ENCODE measurements around the gene KREMEN2.

KREMEN2 gene

GRCh38 chr16:3008690-3009037 is 44.6 kb downstream of the KREMEN2 start:
- DNase-seq (ENCODE audit: low spot score), result no peak
- in situ Hi-C loops (cut with MboI; ENCODE audit: low pct_unique_long_range_greater_than_20kb, low sequenced_read_pairs, unreplicated experiment), result no loop called here
- no peak for TF ChIP-seq CTCF (IDR thresholded peaks at IDR 0.05; ENCODE audit: extremely low read depth, insufficient read depth, missing control alignments)

GRCh38 chr16:3009568-3010390 is 45.7 kb downstream of the KREMEN2 start:
- DNase-seq (ENCODE audit: low spot score), result no peak
- no peak for TF ChIP-seq CTCF (IDR thresholded peaks at IDR 0.05; ENCODE audit: extremely low read depth, insufficient read depth, missing control alignments)
- in situ Hi-C loops (cut with MboI; ENCODE audit: low pct_unique_long_range_greater_than_20kb, low sequenced_read_pairs, unreplicated experiment), result no loop called here

- DNase-seq (ENCODE audit: low spot score), result no peak
- no peak for TF ChIP-seq CTCF (IDR thresholded peaks at IDR 0.05; ENCODE audit: extremely low read depth, insufficient read depth, missing control alignments)
- in situ Hi-C loops (cut with MboI; ENCODE audit: low pct_unique_long_range_greater_than_20kb, low sequenced_read_pairs, unreplicated experiment), result no loop called here
Observed at GRCh38 chr16:3010510-3010909, 46.4 kb downstream of the KREMEN2 start.

- no peak for DNase-seq (ENCODE audit: low spot score)
- no peak for TF ChIP-seq CTCF (IDR thresholded peaks at IDR 0.05; ENCODE audit: extremely low read depth, insufficient read depth, missing control alignments)
- in situ Hi-C loops (cut with MboI; ENCODE audit: low pct_unique_long_range_greater_than_20kb, low sequenced_read_pairs, unreplicated experiment), result no loop called here
Observed at GRCh38 chr16:3012246-3012645, 48.2 kb downstream of the KREMEN2 start.

DNA sequence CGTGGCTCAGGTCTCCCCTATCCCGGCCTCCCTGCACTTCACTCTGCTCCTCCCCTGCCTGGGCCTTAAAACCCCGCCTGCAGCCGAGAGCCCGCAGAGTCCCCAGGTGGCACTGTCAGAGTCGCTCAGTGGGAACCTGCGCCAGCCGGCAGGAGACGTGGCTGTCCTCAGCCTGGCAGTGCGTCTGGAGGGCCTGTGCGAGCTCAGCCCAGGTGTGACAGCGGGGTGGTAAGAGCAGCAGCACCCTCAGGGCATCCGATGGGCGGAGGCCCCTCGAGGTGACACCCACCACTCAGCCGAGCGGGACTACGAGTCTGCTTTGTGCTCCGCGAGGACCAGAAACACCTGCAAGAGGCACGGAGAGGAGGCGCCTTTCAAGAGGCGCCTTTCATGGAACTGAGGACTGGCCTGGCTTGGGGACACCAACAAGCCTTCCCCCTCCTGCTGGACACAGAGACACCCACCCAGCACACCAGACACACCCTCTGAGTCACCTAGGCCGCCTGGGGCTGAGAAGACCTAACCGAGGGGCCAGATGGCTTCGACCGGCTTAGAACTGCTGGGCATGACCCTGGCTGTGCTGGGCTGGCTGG is 48.8 kb downstream of the KREMEN2 start, which contains the start of gene CLDN9:
CLDN9 (plus strand) TSS at position 96 of the 593 bp plus-strand sequence; CDS start at position 536, 440 bp downstream.
- DNase-seq (ENCODE audit: low spot score), result no peak
- TF ChIP-seq CTCF (IDR thresholded peaks at IDR 0.05; ENCODE audit: extremely low read depth, insufficient read depth, missing control alignments), result no peak
- in situ Hi-C loops (cut with MboI; ENCODE audit: low pct_unique_long_range_greater_than_20kb, low sequenced_read_pairs, unreplicated experiment), result no loop called here

GRCh38 chr16:3013491-3013951 is 49.4 kb downstream of the KREMEN2 start:
- DNase-seq (ENCODE audit: low spot score), result no peak
- TF ChIP-seq CTCF (IDR thresholded peaks at IDR 0.05; ENCODE audit: extremely low read depth, insufficient read depth, missing control alignments), result no peak
- in situ Hi-C loops (cut with MboI; ENCODE audit: low pct_unique_long_range_greater_than_20kb, low sequenced_read_pairs, unreplicated experiment), result no loop called here

Measured in GM13977 (cell line).